ENCODE data around the gene MED27. TPM values are rescaled to one million over a fixed set of nuclear protein-coding genes. Genes with fewer than 3 reads are reported as not detected.

MED27 gene
- total RNA-seq, 2 experiments from 2014 or later, result 22.6 to 23.4 TPM

DNA sequence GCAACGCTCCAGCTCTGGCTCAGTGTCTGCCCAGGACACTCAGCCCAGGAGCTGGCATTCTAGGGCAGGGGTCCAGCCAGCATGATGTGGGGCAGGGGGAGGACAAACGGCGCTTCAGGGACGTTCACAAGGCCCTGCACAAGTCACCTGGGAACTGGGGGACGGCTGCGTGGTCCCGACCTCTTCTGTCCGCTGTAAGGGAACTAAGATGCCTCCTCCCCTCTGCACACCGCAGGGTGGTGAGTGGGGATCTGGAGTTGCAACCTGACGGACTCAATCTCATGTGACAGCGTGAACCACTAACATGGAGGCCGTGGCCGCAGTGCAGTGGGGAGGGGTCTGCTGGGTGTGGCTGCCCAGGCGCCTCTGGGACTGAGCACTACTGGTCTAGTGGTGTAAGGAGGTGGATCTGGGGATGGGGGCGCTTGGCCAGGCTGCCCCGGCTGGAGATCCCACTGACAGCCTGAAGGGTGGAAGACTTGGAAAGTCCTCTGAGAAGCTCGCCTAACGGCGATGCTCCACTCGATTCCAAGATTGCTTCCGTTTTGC lies 251.8 kb downstream of the MED27 start:
- H3K4me1 Mint-ChIP-seq, result peaks cover 3% of the 10 kb centered on the region
- H3K27me3 Mint-ChIP-seq, result peaks cover 17% of the 10 kb centered on the region
- ChIA-PET POLR2A (no interaction called here), CTCF (interaction anchor here (1.2 kb wide), 1 partner anchor 65 kb away, joined by 3 read pairs; no protein-coding TSS in a partner anchor)
- H3K27ac Mint-ChIP-seq, result no peak overlapping the region
- no peak for DNase-seq
- no peak overlapping the region for H3K4me3 Mint-ChIP-seq
- H3K36me3 Mint-ChIP-seq (ENCODE audit: low read depth), result no peaks in the 10 kb centered on the region
- H3K9me3 Mint-ChIP-seq, result no peaks in the 10 kb centered on the region

DNA sequence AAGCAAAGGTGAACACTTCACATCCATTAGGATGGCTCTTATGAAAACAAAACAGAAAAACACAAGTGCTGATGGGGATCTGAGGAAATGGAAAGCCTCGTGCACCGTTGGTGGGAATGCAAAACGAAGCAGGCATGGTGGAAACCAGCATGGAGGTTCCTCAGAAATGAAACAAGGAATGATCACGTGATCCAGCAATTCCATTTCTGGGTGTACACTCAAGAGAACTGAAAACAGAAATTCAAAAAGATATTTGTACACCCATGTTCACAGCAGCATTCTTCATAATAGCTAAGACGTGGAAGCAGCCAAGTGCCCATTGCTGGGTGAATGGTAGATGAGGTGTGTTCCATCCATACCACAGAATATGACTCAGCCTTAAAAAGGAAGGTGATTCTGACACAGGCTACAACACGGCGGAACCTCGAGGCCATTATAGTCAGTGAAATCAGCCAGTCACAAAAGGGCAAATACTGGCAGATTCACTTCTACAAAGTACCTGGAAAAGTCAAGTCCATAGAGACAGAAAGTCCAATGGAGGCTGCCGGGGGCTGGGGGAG lies 252.6 kb downstream of the MED27 start:
- no peaks in the 10 kb centered on the region for H3K4me1 Mint-ChIP-seq
- CTCF ChIA-PET, result interaction anchor here (0.5 to 1.6 kb wide), 2 partner anchors 13 to 70 kb away, joined by 3 to 4 read pairs; no protein-coding TSS in a partner anchor
- H3K27ac Mint-ChIP-seq, result no peak overlapping the region
- DNase-seq, result no peak
- no peak overlapping the region for H3K4me3 Mint-ChIP-seq
- no peaks in the 10 kb centered on the region for H3K9me3 Mint-ChIP-seq
- POLR2A ChIA-PET, result interaction anchor here (1.0 kb wide), 1 partner anchor 12 kb away, joined by 3 read pairs; no protein-coding TSS in a partner anchor
- peaks cover 17% of the 10 kb centered on the region for H3K27me3 Mint-ChIP-seq
- H3K36me3 Mint-ChIP-seq (ENCODE audit: low read depth), result no peaks in the 10 kb centered on the region

DNA sequence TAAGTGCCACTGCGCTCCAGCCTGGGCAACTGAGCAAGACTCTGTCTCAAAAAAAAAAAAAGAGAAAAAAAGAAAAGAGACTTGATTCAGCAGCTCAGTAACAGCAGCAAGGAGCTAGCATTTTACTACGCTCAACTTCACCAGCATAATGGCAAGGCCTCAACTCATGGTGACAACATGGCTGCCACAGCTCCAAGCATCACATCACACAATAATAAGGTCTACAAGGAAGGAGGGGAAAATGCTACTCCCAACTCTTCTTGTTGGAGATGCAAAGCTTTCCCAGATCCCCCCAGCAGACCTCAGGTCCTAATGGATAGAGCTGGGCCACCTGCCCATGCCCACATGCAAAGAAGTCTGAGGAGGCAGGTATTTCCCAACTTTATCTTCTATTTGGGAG lies 253.6 kb downstream of the MED27 start:
- Mint-ChIP-seq H3K4me3 (no peak overlapping the region), H3K27me3 (peaks cover 25% of the 10 kb centered on the region), H3K4me1 (no peaks in the 10 kb centered on the region), H3K27ac (no peak overlapping the region), H3K9me3 (no peaks in the 10 kb centered on the region), H3K36me3 (ENCODE audit: low read depth) (no peaks in the 10 kb centered on the region)
- no peak for DNase-seq
- ChIA-PET CTCF (interaction anchor here (1.6 kb wide), 1 partner anchor 14 kb away, joined by 4 read pairs; no protein-coding TSS in a partner anchor), POLR2A (interaction anchor here (1.0 kb wide), 1 partner anchor 13 kb away, joined by 3 read pairs; no protein-coding TSS in a partner anchor)

DNA sequence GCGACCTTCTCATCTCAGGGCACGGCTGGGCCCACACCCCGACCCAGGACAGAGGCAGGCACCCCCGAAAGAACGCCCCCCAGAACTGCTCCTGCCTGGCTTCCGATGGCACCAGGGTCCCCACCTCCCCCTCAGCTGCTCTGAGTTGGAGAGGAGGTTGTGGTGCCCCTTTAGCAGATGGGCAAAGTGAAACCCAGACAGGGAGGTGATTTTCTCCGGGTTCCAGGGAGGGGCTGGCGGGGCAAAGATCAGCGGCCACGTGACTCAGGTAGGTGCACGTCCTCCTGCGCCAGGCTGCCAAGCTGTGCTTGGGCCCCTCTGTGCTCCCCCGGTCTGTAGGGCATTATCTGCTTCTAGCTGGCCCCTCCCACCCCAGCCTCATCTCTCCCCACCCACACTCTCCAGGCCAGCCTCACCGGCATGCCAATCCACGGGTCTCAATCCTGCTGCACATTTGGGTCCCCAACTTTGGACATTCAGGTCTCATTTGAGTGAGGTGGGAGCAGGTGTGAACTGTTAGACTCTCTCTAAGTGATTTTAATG lies 254.6 kb downstream of the MED27 start:
- no peaks in the 10 kb centered on the region for H3K36me3 Mint-ChIP-seq (ENCODE audit: low read depth)
- H3K27ac Mint-ChIP-seq, result no peak overlapping the region
- CTCF ChIA-PET, result no interaction called here
- POLR2A ChIA-PET, result no interaction called here
- H3K27me3 Mint-ChIP-seq, result peaks cover 32% of the 10 kb centered on the region
- no peaks in the 10 kb centered on the region for H3K4me1 Mint-ChIP-seq
- no peak for DNase-seq
- H3K9me3 Mint-ChIP-seq, result no peaks in the 10 kb centered on the region
- H3K4me3 Mint-ChIP-seq, result no peak overlapping the region

DNA sequence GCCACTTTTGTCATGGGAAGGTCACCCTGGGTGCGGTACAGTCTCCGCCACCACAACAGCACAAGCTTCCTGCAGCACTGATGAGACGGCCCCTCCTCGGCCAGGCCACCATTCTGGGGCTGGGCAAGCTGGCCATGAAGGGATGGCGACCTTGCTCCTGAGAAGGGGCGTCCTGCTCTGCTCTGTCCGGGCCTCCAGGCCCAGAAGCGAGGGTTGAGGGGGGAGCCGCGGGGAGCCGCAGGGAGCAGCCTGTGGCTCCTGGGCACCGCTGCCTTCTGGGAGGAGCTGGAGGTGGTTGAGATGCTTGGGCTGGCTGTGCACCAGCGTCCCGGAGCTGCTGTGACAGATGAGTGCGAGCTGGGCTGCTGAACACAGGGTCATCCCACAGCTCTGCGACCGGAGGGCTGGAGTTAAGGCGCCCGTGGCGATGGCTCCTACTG lies 255.5 kb downstream of the MED27 start:
- Mint-ChIP-seq H3K4me1 (no peaks in the 10 kb centered on the region), H3K36me3 (ENCODE audit: low read depth) (no peaks in the 10 kb centered on the region), H3K9me3 (no peaks in the 10 kb centered on the region), H3K27me3 (peaks cover 39% of the 10 kb centered on the region), H3K4me3 (no peak overlapping the region), H3K27ac (no peak overlapping the region)
- POLR2A ChIA-PET, result no interaction called here
- DNase-seq, result no peak
- CTCF ChIA-PET, result no interaction called here

DNA sequence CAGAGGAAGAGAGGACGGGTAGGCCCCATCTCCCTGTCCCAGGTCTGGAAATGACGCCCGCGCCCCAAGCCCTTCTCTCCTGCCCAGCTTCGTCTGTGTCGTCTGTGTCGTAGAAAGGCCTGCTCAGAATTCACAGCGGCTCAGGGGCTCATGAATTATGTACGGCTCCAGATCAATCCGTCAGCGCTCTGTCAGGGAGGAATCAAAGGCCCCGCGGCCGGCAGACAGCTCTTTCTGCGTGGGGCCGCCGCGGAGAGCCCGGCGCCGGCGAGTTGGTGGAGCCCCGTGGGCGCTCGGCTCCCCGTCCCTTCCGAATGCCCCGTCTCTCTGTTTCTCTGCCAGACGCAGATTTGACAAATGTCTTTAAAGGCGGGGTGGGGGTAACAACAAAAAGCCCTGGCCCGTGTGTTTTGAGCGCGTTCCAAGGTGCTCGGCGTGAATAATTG lies 255.9 kb downstream of the MED27 start:
- ChIA-PET POLR2A (no interaction called here), CTCF (no interaction called here)
- Mint-ChIP-seq H3K4me3 (no peak overlapping the region), H3K9me3 (no peaks in the 10 kb centered on the region), H3K27ac (no peak overlapping the region), H3K4me1 (no peaks in the 10 kb centered on the region), H3K36me3 (ENCODE audit: low read depth) (no peaks in the 10 kb centered on the region), H3K27me3 (peaks cover 42% of the 10 kb centered on the region)
- DNase-seq, result no peak

DNA sequence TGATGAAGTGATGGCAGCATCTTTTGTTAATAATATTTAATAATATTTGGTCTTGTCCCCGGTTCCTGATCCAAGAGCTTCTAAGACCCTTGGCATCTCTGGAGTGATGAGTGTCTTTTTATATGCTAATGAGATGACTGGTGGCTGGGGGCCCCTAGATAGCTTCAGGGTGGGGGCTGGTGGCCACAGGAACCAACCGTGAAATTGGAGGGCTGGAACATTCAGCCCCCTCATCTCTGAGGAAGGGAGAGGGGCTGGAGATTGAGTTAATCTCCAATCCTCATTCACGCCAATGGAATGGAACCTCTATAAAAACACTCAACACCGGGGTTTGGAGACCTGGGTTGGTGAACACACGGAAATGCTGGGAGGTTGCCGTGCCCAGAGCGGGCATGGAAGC lies 261.6 kb downstream of the MED27 start:
- DNase-seq, result no peak
- Mint-ChIP-seq H3K9me3 (no peaks in the 10 kb centered on the region), H3K27ac (no peak overlapping the region), H3K36me3 (ENCODE audit: low read depth) (no peaks in the 10 kb centered on the region), H3K27me3 (peaks cover 42% of the 10 kb centered on the region), H3K4me1 (no peaks in the 10 kb centered on the region), H3K4me3 (no peak overlapping the region)
- POLR2A ChIA-PET, result no interaction called here
- CTCF ChIA-PET, result no interaction called here

DNA sequence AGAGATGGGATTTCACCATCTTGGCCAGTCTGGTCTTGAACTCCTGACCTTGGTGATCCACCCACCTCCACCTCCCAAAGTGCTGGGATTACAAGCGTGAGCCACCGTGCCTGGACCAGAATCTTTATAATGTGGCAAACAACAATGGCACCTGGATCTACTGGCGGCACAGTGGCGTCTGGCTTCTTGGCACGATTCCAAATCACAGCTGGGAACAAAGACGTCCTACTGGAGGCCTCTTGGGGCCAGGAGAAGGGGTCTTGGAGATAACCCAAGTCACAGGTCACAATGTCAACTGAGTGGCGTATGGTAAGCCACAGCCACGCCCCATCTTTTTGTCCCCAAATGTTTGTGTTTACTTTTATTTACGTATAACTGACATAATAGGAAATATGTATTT lies 262.0 kb downstream of the MED27 start:
- no peaks in the 10 kb centered on the region for H3K9me3 Mint-ChIP-seq
- H3K4me3 Mint-ChIP-seq, result no peak overlapping the region
- H3K36me3 Mint-ChIP-seq (ENCODE audit: low read depth), result no peaks in the 10 kb centered on the region
- H3K27ac Mint-ChIP-seq, result no peak overlapping the region
- DNase-seq, result no peak
- ChIA-PET POLR2A (no interaction called here), CTCF (no interaction called here)
- peaks cover 41% of the 10 kb centered on the region for H3K27me3 Mint-ChIP-seq
- no peaks in the 10 kb centered on the region for H3K4me1 Mint-ChIP-seq

DNA sequence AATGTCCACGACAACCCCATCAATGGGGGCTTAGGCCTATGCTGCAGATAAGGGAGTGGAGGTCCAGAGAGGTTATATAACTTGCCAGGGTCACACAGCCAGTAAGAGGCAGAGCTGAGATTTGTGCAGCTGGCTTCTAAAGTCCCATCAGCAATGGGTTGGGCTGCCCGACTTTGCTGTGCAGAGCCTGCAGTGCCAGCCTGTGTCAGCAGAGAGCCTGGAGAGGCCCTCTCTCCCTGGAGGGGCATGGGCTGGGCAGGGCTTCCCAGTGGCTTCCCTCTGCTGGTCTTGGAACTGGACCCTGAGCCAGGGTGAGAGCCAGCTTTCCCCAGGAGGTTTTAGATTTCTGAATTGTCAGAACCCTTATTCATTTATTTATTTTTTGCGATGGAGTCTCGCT lies 262.6 kb downstream of the MED27 start:
- Mint-ChIP-seq H3K4me1 (no peaks in the 10 kb centered on the region), H3K27ac (no peak overlapping the region), H3K4me3 (no peak overlapping the region), H3K27me3 (peaks cover 41% of the 10 kb centered on the region), H3K36me3 (ENCODE audit: low read depth) (no peaks in the 10 kb centered on the region), H3K9me3 (no peaks in the 10 kb centered on the region)
- DNase-seq, result no peak
- POLR2A ChIA-PET, result no interaction called here
- CTCF ChIA-PET, result no interaction called here

DNA sequence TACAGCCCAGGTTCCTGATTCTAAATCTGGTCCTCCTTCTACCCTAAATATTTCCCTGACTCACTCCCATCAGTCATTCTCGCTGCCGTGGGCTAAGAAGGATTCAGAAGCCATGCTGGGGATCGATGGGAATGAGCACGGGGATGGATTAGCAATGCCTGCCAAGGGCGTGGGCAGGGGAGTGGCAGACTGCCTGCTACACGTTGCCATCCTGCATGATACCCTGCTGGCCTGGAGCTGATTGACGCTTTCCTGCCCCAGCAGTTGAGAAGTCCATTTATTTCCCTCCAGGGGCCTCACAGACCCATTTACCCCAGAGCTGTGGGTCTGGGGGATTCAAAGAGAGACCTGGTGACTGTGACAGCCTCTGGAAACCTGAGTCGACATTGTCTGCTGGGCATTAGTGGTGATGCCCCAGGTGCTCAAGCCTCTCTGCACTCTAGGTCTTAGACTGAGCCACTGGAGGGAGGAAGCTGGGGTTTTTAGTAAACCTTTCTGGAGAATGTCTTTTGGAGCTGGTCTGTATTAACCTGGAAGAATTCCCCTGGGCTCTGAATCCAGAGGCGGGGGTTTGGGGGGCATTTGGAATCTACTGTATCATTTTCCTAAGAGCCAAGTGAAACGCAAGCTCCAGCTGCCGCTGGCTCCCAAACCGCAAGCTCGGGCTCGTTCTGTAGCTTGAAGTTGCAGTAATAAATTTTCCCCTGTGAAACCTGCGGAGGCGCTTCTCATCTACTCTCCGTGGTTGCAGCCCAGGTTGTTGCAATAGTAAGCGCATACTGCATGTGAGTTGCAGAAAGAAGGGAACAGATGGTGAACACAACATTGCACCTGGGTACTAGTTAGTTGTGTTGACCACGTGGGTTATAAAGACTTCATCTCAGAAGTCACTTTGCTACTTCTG lies 263.4 kb downstream of the MED27 start:
- CTCF ChIA-PET, result no interaction called here
- no peak for DNase-seq
- H3K36me3 Mint-ChIP-seq (ENCODE audit: low read depth), result no peaks in the 10 kb centered on the region
- no peak overlapping the region for H3K4me3 Mint-ChIP-seq
- H3K4me1 Mint-ChIP-seq, result no peaks in the 10 kb centered on the region
- H3K27ac Mint-ChIP-seq, result no peak overlapping the region
- H3K9me3 Mint-ChIP-seq, result no peaks in the 10 kb centered on the region
- peaks cover 38% of the 10 kb centered on the region for H3K27me3 Mint-ChIP-seq
- POLR2A ChIA-PET, result no interaction called here

DNA sequence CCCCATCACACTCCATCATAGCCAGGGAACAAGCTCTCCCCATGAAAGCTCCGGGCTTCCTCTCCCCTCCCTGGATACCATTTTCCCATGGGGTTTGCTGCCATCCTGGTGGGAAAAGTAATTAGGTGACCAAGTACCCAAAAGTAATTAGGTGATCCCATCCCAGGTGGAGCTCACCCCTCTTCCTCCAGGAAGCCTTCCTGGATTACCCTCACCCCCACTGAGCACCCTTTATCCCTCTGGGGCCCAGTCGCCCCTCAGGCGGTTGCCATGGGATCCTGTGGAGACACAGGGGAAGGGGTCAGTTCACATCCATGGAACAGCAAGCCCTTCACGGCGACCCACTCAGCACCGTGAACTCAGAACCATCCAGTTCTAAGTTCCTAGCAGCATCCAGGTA lies 265.0 kb downstream of the MED27 start:
- DNase-seq, result no peak
- no peaks in the 10 kb centered on the region for H3K9me3 Mint-ChIP-seq
- no peaks in the 10 kb centered on the region for H3K36me3 Mint-ChIP-seq (ENCODE audit: low read depth)
- H3K27ac Mint-ChIP-seq, result no peak overlapping the region
- POLR2A ChIA-PET, result no interaction called here
- H3K4me3 Mint-ChIP-seq, result no peak overlapping the region
- H3K27me3 Mint-ChIP-seq, result peaks cover 28% of the 10 kb centered on the region
- CTCF ChIA-PET, result no interaction called here
- H3K4me1 Mint-ChIP-seq, result no peaks in the 10 kb centered on the region

DNA sequence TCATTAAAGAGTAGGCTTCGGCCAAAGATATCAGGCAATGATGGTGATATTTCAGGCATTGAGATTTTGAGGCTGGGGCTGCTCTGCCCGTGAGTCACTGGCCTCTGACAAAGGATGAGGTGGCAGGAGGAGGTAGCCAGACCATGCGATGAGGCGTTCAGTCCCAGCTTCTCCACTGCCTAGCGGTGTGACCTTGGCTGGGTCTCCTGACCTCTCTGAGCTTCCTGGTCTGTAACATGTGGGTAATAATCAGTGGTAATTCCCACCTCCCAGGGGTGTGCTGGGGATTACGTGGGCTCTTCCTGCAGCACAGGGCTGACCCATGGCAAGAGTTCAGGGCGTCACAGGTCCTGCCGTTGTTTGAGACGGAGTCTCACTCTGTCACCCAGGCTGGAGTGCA lies 266.6 kb downstream of the MED27 start:
- Mint-ChIP-seq H3K36me3 (ENCODE audit: low read depth) (no peaks in the 10 kb centered on the region), H3K27me3 (peaks cover 24% of the 10 kb centered on the region), H3K27ac (no peak overlapping the region), H3K9me3 (no peaks in the 10 kb centered on the region), H3K4me1 (no peaks in the 10 kb centered on the region), H3K4me3 (no peak overlapping the region)
- POLR2A ChIA-PET, result no interaction called here
- CTCF ChIA-PET, result no interaction called here
- DNase-seq, result no peak

DNA sequence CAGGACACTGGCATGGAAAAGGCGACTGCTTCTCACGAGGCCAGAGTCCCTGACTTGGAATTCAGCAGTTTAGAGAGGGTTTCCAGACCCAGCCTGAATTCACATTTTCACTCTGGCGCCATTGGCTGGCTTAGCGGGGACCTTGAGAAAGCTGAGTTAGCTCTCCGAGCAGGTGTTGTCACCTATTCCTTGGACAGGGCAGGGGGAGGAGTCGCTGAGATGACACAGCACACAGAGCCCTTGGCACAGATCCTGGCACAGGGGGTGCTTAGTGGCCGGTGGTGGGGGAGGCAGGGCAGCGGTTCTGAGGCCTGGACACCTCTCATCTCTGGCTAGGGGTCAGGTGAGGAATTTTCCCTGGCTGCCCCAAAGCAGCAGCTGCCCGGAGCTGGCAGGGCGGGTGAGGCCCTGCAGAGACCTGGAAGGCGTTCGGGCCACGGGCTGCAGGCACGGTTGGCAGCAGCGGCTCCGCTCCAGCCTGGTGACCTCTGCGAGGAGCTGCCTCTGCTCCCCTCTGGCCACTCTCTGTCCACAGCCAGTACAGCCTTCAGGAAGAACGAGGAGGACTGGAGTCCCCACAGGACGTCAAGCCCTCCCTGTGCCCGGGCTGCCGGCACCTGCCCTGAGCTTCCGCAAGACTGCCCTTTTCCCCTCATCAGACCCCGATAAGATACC lies 267.4 kb downstream of the MED27 start:
- ChIA-PET POLR2A (no interaction called here), CTCF (no interaction called here)
- Mint-ChIP-seq H3K27ac (no peak overlapping the region), H3K36me3 (ENCODE audit: low read depth) (no peaks in the 10 kb centered on the region), H3K4me1 (no peaks in the 10 kb centered on the region), H3K9me3 (no peaks in the 10 kb centered on the region), H3K4me3 (no peak overlapping the region), H3K27me3 (peaks cover 30% of the 10 kb centered on the region)
- no peak for DNase-seq
